GM21423 (cell line): Measurements from ENCODE around the gene CUX1.
"Not testable (repeated sequence)": the region's sequence is repeated elsewhere in the genome, so short reads cannot be mapped to it uniquely, and the experiment has no call there.

Experiments
- ATAC-seq: cut with Tn5 transposase; IDR thresholded peaks from one replicate; pipeline ENCODE4 v1.9.1; 2021; ENCODE audit warnings: mild to moderate bottlenecking, moderate library complexity; ENCODE audit not compliant: unreplicated experiment

The CUX1 gene

DNA sequence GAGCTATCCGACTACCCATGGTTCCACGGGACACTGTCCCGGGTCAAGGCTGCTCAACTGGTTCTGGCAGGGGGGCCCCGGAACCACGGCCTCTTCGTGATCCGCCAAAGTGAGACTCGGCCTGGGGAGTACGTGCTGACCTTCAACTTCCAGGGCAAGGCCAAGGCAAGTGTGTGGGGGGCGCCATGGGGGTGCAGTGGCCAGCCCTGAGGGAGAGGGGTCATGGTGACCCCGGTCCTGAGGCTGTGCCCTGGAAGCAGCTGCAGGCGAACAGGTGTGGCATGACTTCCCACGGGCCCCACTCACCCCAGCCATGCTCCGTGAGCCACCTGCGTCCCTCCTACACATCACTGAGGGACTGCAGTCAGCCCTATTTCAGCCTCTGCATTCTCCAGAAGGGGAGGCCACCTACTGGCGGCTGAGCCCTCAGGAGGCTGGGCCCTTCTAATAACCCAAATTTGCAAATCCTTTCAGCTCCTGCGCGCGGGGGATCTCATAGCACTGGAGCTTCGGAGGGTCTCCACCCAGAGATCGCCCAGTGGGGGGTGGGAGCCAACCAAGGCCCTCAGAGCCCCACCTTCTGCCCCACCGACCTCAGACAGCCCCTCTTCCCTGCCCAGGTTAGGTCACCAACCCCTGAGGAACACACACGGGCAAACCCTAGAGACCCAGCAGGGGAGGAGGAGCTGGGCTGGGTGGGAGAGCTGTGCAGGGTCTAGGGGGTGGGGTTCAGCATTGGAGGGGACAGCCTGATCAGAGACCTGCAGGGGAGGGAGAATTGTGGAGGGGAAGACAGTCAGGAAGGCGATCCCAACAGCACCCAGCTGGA is 500.0 kb downstream of the CUX1 start:
- no peak for ATAC-seq

DNA sequence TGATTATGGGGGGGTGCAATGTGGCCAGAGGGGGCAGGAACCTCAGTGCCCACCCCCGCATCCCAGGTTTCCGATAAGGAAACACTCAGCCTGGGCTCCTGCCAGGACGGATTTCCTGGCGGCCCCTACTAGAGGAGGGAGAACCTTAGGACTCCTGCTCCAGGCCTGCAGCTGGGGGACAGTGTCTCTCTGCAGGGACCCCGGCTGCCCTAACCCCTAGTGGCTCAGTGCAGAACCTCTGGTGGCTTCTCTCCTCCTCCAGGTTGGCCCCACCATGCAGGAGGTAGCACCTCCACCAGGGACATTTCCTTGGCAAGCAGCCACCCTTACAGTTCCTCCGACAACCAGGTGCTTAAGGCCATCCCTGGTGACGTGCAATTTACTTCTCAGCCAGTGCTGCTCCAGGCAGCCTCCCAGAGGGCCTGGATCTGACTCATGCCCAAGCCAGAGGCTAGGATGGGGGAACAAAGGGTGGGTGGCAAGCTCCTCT is 501.1 kb downstream of the CUX1 start:
- no peak for ATAC-seq

DNA sequence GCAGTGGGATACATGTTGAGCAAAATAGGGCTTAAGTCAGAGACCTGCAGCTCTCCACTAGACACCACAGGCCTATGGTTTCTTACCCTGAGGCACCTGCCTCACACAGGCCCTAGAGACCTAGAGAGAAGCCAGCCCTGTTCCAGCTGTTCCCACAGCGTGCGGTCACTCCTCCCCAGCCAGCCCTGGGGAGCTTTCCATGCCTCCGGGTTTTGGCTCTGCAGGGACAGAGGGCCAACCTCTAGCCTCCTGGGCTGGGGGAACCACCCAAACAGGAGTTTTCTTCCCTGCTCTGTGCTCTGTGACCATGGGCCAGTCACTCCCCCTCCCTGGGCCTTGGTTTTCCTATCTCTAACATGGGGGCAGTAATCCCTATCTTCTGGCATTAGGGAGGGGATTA is 502.2 kb downstream of the CUX1 start:
- no peak for ATAC-seq

DNA sequence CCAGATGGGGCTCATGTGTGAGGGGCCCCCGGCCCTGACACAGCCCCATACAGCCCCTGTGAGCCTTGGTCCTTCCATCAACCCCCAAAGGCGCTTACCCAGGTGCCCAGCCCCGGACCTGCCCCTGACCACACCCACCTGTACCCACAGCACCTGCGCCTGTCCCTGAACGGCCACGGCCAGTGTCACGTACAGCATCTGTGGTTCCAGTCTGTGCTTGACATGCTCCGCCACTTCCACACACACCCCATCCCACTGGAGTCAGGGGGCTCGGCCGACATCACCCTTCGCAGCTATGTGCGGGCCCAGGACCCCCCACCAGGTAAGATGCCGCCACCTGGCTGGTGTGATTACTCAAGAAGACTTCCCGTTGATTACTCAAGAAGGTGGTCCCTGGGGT is 502.8 kb downstream of the CUX1 start:
- no peak for ATAC-seq

DNA sequence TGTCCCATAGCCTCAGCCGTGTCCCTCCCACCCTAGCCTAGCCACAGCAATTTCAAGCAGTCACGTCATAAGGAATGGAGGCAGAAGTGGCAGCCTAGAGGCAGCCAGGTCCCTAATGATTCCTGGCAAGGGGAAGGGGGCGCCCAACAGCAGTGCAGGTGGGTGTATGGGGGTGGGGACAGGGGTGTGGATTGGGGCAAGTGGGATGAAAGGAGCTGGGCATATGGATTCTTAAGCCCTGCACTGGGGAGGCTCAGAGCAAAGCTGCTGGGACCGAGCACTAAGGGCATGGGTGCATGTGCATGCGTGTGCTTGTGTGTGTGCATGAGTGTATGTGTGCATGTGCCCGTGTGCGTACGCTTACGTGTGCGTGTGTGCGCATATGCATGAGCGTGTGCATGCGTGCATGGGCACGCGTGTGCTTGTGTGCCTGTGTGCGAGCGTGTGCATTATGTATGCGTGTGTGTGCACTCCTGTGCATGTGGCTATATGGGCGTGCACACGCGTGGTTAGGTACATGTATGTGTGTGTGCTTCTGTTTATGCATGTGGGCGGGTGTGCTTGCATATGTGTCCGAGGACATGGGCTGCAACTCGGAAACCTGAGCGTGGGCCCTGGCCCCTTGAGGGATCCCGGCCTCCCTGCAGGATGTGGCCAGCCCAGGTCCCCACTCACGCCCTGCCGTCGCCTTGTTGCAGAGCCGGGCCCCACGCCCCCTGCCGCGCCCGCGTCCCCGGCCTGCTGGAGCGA is 503.4 kb downstream of the CUX1 start:
- ATAC-seq: no peak

GRCh38 chr7:102321351-102322201 is 504.1 kb downstream of the CUX1 start:
- no peak for ATAC-seq

DNA sequence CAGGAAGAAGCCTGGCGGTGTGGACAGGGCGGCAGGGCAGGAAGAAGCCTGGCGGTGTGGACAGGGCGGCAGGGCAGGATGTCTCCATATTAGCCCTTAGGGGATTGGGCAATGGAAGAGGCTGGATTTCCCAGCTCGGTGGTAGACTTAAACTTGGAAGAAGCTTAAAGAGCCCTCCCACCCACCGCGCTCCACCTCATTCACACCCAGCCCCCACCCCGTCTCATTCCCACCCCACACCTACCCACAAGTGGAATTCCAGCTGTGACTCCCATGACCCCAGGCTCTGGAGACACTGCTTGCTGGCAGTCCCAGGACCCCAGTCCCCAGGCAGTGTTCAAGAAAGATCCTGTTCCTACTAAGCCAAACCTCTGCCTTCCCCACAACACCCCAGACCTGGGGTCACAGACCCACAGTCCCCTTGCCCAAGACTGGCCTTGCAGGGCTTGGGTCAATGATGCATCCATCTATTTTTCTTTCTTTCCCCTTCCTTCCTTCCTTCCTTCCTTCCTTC is 504.8 kb downstream of the CUX1 start:
- ATAC-seq: no peak

DNA sequence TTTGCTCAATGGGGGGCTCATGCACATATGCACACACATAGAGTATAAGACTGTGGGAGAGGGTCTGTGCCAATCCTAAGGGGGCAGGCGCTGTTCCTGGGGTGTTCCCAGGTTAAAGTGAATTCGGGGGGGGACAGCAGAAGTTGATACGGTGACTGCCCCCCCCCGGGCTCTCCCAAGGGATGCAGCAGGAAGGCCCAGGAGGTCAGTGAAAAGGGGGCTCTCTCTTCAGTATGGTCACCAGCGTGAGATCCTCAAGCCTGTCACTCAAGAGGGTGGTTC is 506.4 kb downstream of the CUX1 start:
- ATAC-seq: no peak

- not testable (repeated sequence) for ATAC-seq
These were observed 507.7 kb downstream of the CUX1 start for GRCh38 chr7:102325106-102325505.

DNA sequence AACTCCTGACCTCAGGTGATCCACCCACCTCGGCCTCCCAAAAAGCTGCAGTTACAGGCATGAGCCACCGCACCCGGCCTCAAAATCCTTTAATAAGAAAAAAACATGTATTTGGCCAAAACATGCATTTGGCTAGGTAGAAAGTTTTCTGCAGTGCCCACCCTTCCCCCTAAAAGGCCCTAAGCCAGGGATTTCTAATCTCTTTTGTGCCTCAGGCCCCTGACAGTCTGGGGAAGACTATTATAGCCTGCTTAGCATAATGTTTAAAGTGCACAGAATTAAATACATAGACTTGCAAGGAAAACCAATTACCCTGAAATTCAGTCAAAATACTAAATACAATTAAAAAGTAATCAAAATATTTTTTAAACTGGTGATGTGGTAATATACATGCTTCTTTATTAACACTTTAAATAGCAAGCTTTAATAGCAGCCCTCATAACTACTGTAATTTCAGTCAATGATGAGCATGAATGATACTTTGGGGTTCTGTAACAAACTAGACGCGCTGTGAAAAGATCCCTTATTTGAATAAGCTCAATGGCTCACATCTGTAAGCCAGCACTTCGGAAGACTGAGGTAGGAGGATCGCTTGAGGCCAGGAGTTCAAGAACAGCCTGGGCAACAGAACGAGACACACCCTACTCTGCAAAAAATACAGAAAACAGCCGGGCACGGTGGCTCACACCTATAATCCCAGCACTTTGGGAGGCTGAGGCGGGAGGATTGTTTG is 508.9 kb downstream of the CUX1 start:
- ATAC-seq: no peak

DNA sequence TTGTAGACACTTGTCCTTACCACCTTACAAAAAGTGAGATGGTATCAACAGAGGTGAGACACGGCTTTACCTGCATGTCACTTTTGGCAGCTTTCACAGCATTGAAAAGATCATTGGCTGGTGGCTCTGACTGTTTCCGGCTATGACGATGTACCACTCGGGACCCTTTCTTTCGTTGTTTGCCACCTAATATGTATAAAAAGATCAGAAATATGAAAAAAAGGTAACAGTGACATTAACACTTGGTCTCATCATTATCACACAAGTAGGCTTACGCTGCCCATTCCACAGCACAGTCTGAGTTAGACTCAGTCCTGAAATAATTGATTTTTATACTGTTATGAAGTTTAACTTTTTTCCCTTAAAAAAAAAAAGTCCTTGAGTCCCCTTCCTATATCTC is 509.8 kb downstream of the CUX1 start:
- ATAC-seq: not testable (repeated sequence)

DNA sequence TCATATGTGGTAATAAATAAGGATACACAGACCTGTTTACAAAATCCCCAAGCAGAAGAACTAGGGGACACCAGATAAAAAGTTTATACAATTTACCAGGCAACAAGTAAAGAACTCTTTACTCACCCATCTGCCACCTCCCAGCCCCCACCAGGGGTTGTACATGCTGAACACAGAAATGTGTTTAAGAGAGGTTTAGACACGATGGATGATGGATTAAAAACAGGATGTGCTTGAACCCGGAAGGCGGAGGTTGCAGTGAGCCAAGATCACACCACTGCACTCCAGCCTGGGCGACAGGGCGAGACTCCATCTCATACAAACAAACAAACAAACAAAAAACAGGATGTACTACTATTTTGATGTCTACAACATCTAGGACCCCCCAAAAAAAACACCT is 511.4 kb downstream of the CUX1 start:
- not testable (repeated sequence) for ATAC-seq

- ATAC-seq: not testable (repeated sequence)
These were observed 511.9 kb downstream of the CUX1 start for GRCh38 chr7:102329366-102329765.

GRCh38 chr7:102330666-102331460 is 513.4 kb downstream of the CUX1 start:
- not testable (repeated sequence) for ATAC-seq
